Activated naive CD4-positive, alpha-beta T cell treated with Interleukin-2 at 50 U/mL for 16 hours (primary cell): ENCODE data around the gene ACLY.
"Not testable (repeated sequence)": the region's sequence is repeated elsewhere in the genome, so short reads cannot be mapped to it uniquely, and the experiment has no call there.

ENCODE experiments used
- DNase-seq: peaks from one replicate; pipeline ENCODE4 v3.0.0-alpha.2; 2020

Gene ACLY

DNA sequence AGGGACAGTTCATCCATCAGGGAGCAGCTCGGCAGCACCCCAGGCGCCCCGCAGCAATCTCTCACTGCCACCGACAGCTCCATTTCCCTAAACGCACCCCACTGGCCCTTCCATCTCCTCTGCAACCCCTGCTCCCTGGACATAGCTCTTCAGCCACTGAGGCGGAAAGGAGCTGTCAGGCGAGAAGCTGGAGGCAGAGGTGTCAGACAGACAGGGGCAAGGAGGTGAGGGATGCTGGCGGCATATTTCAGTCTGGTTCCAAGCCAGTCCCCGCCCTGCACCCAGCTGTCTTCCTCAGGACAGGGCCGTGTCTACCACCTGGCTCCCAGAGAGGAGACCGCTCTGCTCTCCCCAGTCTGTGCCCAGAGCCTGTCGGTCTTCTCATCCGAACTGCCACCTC, 9.7 kb downstream of the ACLY start:
- DNase-seq: no peak

DNA sequence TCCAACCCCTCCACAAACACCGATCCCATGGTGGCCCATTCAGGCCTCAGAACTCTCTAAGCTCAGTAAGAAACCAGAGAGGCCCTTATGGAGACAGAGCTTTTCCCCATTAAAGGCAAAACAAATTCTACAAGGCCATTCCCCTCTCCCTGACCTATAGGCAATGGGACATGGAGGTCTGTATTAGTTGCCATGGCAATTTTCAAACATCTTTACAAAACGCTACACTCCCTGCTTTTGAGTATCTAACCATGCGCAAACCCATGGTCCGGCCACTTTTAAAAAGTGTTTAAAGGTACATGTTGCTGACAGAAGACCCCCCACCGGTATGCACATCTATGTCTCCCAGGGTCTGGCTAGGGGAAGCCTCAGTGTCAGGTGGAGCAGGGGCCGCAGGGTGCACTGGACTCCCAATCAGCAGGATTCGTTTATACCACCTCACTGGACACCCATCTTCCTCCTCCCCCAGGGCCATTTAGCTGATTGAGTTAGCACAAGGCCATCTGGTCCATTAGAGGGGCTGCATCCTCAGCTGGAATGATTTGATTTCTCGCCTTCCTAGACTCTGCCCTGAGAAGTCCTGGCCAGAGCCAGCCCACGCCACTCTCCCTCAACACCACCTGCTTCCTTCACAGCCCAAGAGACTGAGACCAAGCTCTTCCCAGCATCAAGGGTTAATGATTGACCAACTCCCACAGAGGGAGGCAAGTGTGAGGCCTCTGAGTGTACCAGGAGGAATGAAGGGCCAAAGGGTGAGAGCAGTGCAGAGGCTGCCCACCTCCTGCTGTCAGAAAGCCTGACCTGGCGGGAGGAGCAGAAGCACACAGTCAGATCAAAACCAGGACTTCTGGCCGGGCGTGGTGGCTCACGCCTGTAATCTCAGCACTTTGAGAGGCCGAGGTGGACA, 10.9 kb downstream of the ACLY start:
- no peak for DNase-seq

DNA sequence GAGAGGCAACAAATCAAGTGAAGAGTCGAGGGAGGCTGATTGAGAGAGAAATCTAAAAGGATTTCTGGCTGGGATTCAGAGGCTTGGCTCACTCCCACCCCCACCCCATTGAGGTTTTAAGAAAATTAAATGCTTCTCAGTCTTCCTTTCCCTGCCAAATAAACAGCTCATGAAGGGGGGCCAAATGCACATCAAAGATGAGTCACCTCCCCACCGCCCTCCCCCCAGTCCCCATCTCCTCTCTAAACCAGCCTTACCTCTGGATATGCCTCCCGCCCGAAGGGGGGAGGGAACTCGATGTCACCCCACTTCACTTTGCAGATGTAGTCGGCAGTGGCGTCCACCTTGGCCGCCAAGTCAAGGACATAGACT, 11.6 kb downstream of the ACLY start:
- DNase-seq: no peak

DNA sequence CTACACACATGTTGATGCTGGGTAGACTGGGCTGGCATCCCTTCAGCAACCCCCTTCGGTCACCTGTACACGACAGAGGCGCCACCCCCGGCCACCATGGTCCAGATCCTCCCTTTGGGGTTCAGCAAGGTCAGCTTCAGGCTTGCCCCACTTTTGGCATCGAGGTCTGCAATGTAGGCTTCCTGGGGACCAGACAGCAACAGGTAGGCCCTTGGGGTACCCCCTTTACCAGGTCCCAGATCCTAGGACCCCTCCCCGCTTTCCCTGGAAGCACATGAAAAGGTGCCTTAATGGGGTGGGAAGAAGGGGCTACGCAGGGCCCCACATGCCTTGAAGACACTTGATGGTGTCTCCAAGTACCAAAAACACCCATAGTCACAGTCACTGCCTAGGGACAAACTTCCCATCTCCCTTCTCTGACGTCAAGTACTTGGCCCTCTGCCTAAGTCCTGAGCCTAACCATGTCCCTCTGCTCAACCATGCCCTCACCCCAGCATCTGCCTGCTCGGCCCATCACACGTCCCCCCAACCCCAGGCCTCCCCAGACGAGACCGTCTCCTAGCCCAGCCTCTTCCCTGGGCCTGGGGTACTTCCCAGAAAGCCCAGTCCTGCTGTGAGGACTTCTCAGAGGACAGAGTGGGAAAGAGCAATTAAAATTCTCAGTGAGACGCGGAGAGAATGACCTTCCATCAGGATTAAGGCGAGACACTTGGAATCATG, 12.1 kb downstream of the ACLY start:
- DNase-seq: no peak

DNA sequence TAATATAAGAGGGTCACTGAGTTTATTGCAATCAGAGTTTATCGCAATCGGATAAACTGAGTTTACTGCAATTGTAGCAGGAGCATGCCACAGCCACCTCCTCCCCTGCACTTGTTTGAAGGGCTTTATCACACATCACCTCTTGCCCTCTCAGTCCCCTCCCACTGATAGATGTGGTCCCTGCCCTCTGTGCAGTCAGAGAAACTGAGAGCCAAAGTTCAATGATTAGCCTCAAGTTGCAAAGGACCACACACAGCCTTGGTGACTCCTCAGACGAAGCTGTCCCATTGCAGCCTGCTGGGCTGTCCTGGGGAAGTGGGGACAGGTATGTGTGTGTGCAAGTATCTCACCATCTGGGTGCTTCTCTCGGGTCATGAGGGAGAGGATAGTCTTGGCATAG, 13.6 kb downstream of the ACLY start:
- DNase-seq: no peak

DNA sequence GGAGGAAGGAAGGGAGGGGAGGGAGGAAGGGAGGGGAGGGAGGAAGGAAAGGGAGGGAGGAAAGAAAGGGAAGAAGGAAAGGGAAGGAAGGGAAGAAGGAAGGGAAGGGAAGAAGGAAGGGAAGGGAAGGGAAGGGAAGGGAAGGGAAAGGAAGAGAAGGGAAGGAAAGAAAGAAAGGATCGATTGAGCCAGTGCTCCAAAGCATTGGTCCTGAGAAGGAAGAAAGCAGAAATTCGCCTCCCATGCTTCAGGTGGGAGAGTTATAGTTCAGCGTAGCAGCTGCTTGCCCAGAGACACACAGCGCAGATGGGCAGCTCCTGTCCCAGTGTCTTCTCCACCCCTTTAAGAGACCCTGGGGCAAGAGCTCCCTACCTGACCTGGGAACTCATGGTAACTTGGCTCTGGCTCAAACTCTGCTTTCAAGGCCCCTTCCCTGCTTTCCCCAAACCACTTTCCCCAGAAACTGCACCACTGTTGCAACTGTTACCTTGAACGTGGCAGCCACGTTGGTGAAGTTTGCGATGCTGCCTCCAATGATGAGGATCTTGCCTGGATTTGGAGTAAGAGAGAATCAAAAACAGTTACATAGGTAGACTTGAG, 14.4 kb downstream of the ACLY start:
- DNase-seq: no peak

DNA sequence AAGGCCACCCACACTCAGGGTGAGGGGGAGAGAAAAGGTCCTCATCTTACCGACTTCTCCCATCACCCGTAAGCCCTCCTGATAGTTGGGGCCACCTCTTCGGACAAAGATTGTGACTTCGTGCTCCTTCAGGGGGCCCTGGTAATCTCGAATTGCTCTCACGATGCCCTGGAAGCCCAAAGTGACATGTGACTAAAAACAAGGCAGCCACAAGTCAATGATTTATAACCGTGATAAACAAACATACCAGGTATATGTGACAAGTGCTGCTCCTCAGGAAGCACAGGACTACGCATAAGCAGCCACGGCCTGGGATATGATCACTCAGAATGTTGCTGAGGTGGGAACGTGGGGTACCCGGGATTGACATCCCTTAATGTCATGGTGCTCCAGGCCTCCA, 17.1 kb downstream of the ACLY start:
- no peak for DNase-seq

DNA sequence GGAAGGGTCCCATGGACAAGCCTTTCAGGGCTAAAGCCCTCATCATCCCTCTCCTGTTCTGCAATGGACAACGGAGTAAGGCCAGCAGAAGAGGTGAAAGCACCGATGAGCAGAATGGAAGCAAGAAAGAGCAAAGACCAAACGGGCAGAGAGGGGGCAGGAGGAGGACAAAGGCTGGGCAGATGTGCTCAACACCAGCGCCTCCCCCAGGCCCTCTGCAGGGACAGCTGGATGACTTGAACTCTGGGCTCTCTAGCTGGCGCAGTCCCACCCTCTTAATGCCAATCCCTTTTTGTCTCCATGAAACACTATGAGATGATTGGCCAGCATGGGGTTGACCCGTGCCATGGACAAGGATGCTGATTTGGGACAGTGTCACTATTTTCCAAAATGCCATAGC, 22.0 kb downstream of the ACLY start:
- no peak for DNase-seq

DNA sequence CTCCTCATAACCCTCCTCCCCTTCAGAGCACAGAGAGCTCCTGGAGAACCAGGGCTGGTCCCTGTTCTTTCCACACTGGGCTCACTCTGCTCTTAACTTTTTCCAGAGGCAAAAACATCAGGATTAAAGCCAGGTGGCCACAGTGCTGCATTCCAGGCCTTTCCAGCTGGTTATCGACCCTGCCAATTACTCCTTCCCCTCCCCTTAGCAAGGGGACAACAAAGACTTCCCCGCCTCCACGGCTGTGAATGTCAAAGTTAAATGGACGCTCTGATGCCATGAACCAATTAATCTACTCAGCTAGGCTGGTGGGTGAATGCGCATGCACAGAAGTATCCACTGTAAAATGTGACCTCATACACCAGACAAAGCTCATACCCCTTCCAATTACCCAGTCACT, 23.1 kb downstream of the ACLY start:
- DNase-seq: no peak

DNA sequence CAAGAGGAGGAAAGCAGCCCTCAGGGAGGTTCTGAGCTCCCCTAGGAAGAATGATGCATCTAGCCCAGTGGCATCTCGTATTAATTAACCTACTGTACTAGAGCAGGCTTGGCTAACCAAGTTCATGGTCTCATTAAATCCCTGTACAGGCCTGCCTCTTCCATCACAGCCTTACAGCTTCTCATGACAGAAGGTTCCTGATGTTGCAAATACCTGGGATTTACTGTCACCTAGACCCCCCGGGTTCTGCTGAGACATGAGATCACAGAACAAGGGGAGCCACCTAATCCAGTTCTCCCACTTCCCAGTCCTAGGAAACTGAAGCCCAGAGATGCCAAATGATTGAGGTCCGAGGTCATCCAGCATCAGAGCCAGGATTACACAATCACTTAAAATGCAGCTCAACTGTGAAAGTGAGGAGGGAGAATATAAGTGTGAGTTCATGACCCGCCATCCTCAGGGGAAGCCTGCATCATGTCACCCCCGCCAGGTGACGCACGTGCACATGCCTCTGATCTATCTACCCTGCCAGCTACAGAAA, 23.9 kb downstream of the ACLY start:
- no peak for DNase-seq

DNA sequence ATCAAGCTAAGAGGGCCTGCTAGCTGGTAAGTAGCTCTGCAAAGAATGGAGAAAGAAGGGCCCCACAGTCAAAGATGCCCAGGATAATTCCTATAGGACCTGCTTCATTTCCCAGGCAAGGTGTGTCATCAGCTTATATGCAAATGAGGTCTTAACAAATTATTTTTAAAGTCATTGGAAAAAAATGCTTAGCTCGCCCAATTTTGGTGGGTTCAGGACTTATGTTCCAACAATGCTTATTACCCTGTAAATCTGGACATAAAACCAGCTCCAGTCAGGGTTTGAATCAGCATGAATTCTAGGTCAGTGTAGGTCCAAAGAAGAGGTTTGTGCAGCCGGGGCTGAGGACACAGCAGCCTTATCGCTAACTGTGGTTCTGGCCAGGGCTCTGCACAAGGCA, 25.4 kb downstream of the ACLY start:
- DNase-seq: no peak

DNA sequence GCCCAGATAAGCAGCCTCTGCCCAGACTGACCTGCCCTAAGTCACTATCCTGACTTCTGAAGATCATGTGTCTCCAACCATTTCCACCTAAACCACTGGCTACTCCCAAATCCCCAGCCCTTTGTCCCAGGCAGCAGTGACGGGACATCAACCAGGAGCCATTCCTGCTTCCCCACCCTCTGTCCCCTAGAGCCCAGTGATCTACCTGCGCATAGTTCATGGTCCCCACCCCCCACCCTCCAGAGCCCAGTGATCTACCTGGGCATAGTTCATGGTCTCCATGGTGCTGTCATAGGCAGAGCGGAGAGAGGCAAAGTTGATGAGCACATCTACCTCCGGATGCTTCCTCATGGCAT, 26.8 kb downstream of the ACLY start:
- no peak for DNase-seq

DNA sequence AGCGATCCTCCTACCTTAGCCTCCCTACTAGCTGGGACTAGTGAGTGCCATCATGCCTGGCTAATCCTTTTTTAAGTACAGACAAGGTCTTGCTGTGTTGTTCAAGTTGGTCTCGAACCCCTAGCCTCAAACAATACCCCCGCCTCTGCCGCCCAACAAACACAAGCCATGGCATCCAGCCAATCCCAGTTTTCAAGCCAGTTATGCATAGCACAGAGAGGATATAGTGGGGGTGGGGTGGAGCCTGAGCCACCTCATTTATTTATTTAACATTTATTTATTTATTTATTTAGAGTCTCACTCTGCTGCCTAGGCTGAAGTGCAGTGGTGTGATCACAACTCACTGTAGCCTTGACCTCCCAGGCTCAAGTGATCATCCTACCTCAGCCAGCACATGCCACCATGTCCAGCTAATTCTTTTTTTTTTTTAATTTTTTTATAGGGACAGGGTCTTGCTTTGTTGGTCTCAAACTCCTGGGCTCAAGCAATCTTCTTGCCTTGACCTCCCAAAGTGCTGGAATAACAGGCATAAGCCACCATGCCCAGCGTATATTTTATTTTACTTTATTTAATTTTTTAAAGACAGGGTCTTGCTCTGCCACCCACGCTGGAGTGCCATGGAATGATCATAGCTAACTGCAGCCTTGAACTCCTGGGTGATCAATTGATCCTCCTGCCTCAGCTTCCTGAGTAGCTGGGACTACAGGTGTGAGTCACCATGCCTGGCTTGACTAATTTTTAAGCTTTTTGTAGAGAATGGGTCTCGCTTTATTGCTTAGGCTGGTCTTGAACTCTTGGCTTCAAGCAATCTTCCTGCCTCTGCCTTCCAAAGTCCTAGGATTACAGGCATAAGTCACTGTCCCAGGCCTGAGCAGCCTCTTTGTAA, 27.4 kb downstream of the ACLY start:
- no peak for DNase-seq

DNA sequence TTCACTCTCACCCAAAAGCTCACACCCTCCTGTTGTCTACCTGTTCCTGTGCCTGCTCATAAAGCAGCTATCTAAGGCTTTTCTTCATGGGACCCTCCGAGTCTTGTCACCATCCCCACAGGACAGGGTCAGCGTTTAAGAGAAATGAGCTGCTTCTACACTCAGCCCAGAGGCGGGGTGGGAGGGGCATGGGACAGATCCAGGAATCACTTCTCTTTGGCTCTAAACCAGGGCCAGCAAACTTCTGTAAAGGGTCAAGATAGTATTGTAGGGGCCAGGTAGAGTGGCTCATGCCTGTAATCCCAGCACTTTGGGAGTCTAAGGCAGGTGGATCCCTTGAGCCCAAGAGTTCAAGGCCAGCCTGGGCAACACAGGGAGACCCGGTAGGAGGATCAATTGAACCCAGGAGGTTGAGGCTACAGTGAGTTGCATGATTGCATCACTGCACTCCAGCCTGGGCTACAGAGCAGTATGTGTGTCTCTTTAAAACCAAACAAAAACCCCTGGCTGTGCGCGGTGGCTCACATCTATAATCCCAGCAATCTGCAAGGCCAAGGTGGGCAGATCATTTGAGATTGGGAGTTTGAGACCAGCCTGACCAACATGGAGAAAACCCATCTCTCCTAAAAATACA, 30.3 kb downstream of the ACLY start:
- no peak for DNase-seq

DNA sequence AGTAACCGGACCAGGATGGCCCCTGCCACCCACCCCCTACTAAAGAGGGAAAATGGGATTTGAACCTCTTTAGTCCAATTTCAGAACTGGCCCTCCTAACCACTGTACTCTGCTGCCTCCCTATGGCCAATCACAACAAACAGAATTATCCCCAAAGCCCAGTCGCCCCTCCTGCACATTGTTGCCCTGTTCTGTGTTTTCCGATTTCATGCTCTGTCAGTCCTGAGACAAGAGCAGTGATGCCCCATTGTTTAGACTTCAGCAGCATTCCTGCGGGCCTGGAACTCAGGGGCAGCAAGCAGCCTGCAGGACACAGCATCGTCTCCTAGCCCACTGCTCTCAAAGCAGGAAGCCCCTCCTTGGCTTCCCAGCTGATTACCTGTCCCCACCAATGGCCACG, 33.0 kb downstream of the ACLY start:
- no peak for DNase-seq

DNA sequence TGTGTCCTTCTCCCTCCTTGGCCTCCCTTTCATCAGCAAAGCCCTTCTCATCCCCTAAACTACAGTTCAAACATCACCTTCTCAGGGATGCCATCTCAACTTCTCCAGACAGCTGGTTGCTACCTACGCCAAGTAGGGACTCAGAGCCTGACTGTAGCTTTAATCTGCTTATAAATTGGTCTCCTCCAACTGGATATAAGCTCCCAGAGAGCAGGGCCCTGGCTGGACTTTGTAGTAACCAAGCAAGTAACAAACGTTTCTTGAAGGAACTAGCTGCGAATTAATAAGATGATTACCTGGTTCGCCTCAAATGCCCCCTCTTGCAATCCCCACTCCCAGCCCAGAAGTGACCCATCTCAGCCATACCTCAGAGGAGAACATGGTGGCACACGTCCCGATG, 36.0 kb downstream of the ACLY start:
- DNase-seq: no peak

DNA sequence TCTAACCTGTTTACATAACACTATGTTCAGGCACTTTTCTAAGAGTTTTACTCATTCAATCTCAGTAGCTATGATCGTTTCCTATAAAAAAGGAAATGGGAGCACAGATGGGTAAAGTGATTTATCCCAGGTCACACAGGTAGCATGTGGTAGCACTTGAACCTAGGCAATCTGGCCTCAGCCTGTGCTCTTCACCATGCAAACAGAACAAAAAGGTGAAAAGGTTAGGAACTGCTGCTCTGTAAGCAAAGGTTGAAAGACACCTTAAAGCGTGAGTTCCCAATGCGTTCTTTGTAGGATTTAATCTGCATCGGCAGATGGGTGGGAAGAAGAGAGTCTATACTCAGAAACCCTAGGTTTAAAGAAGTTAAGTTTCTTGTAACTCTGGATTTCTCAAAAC, 38.6 kb downstream of the ACLY start:
- no peak for DNase-seq

DNA sequence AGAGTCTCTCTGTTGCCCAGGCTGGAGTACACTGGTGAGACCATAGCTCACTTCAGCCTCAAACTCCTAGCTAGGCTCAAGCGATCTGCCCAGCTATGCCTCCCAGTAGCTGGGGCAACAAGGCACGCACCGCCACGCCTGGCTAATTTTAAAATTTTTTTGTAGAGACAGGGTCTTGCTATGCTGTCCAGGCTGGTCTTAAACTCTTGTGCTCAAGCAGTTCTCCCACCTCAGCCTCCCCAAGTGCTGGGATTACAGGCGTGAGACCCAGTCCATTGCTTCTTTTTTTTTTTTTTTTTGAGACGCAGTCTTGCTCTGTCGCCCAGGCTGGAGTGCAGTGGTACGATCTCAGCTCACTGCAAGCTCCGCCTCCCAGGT, 44.5 kb downstream of the ACLY start:
- not testable (repeated sequence) for DNase-seq

DNA sequence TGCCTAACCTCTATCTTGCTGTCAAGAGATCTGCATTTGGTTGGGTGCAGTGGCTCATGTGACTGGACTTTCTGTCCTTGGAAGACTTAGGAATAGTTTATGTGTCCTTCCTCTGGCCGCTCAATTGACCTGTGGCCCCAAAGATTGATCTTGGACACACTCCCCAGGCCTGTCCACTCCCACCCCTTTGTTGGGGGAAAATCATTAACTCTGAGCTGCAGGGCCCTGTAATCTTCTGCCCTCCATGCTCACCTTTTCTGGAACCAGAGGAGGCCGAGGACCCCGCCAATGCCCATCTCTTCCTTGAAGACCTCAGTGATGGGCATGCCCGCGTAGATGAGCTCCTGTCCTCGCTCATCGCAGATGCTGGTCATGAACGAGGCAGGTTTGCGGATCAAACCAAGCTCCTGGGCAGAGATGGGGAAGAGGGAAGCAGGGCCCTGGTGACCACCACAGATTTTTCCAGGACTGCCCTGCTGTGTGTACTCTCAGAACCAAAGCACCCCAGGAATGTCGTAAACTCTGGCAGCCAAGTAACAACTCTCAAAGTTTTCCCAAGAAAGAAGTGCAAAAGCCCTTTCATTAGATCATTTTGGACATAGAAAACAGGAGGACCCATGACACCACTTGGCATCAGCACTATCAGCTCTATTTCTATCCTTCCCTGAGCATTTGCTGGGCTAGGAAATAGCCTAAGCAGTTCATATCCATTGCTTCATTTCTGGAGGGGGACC, 45.0 kb downstream of the ACLY start:
- no peak for DNase-seq

DNA sequence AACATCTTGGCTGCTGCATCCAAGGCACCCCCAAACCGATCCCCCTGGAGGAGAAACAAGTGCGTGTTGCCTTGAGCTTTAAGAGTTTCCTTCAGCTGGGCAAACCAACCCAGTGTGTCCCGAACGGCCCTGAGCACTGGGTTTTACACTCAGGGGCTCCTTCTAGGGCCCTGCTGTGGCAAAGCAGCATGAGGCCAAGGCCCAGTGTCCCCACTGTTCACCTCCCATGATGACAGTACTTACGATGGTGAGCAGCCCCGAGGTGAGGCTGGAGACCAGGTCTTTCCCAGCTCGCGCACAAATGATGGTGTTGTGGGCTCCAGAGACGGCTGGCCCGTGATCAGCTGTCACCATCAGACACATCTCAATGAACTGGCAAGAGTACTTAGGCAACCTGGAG, 47.0 kb downstream of the ACLY start:
- no peak for DNase-seq

DNA sequence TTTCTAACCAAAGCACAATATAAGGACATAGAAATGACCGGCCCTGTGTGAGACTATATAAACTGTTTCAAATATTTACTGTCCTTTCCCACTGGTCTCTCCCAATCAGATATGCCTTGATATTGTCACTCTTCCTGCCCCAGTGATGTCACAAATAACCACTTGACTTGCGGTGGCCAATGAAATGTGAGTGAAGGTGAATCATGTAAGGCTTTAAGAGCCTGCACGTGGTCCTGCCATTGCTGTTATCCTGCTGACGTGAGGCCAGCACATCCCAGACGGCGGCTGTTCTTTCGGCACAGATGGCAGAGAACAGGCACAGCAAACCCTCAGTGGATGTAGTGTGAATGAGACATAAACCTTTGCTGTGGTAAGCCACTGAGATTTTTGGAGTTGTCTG, 48.1 kb downstream of the ACLY start:
- DNase-seq: no peak

DNA sequence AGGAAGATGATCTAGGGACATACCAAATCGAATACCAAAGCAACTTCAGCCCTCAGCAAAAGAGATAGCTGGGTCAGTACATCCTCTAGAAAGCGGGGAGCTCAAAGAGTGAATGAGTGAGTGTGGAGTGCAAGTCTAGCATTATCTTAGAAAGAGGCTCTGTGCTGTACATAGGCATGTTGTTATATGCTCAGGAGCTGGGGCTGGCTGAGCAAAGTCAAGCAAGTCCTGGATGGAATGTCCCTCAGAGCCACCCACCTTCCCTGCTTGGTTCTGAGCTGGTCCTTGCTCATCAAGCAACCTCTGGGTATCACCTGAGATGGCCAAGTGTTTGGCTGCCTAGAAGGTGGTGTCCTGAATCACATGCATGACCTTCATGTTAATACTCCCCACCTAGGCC, 48.7 kb downstream of the ACLY start:
- no peak for DNase-seq
